ENCODE data around the gene RBM6. TPM values are rescaled to one million over a fixed set of nuclear protein-coding genes. Genes with fewer than 3 reads are reported as not detected.

The RBM6 gene
- total and polyA plus RNA-seq, 2 of the 4 experiments (the other 2 are of a cell fraction) = 38.5 to 64.6 TPM

GRCh38 chr3:49955636-49956035, 15.7 kb downstream of the RBM6 start:
- no peak overlapping the region for H3K4me3 ChIP-seq (ENCODE audit: insufficient read depth, low read depth, low read length)
- H3K56ac ChIP-seq (ENCODE audit: extremely low read depth, insufficient read depth, low read length) = no peak overlapping the region
- H2BK15ac ChIP-seq (ENCODE audit: low read depth, low read length) = no peak overlapping the region
- ChIA-PET CTCF (interaction anchor here (0.6 to 0.7 kb wide), 3 partner anchors 43 to 444 kb away, joined by 3 to 6 read pairs (median 3); no protein-coding TSS in a partner anchor), POLR2A (ENCODE audit: unreplicated experiment) (no interaction called here)
- no peak overlapping the region for H4K8ac ChIP-seq (ENCODE audit: low read depth in 2 of 2, low read length in 2 of 2)
- H4K5ac ChIP-seq (ENCODE audit: low read depth, low read length) = no peak overlapping the region
- no peaks in the 10 kb centered on the region; the same call in 1 of the 2 replicates for H3K36me3 ChIP-seq (ENCODE audit: control insufficient read depth, insufficient read depth, low read length)
- no peak overlapping the region for H3K14ac ChIP-seq (replicated peaks; ENCODE audit: low read depth, low read length)
- H4K91ac ChIP-seq (ENCODE audit: insufficient read depth, low read depth, low read length) = no peak overlapping the region
- peaks cover 6% of the 10 kb centered on the region for H3K4me1 ChIP-seq (ENCODE audit: control insufficient read depth, insufficient read depth, low read length)
- ATAC-seq (ENCODE audit: low read depth) (no peak), DNase-seq (no peak)
- H3K4me2 ChIP-seq (ENCODE audit: low read depth, low read length) = no peak overlapping the region
- dilution Hi-C loops (cut with HindIII; ENCODE audit: low sequenced_read_pairs, unreplicated experiment) (no loop called here), intact Hi-C loops (cut with micrococcal nuclease) (no loop called here), in situ Hi-C loops (cut with MboI; ENCODE audit: low sequenced_read_pairs) (no loop called here)
- H3K4ac ChIP-seq (ENCODE audit: low read depth, low read length) = no peak overlapping the region
- no peak overlapping the region for H2BK5ac ChIP-seq (ENCODE audit: low read depth, low read length, poor library complexity, severe bottlenecking)
- H3K9ac ChIP-seq (ENCODE audit: low read depth, low read length) = no peak overlapping the region
- H3K27me3 ChIP-seq (ENCODE audit: control insufficient read depth, insufficient read depth, low read length) = no peaks in the 10 kb centered on the region
- peaks cover 6% of the 10 kb centered on the region; the same call in 1 of the 2 replicates for H3K9me1 ChIP-seq (ENCODE audit: insufficient read depth, low read length)
- H3K18ac ChIP-seq (ENCODE audit: low read depth, low read length) = no peak overlapping the region
- no peak overlapping the region for H2AK5ac ChIP-seq (ENCODE audit: low read depth, low read length)
- no peak overlapping the region for H2BK20ac ChIP-seq (ENCODE audit: low read depth, low read length)
- TF ChIP-seq CTCF (conservative IDR thresholded peaks at IDR 0.05; ENCODE audit: low read depth, low read length) (no peak), ELK1 (IDR thresholded peaks at IDR 0.05; ENCODE audit: borderline replicate concordance, low read depth, low read length) (no peak), BHLHE40 (IDR thresholded peaks at IDR 0.05; ENCODE audit: low read depth, low read length) (no peak), FOS (IDR thresholded peaks at IDR 0.05; ENCODE audit: low read depth, low read length) (no peak)
- H3K9me3 ChIP-seq (ENCODE audit: control insufficient read depth, insufficient read depth, low read length) = no peaks in the 10 kb centered on the region
- H2AK9ac ChIP-seq (replicated peaks; ENCODE audit: low read depth, low read length, poor library complexity) = no peak overlapping the region
- no peak overlapping the region for H2AFZ ChIP-seq (replicated peaks; ENCODE audit: low read length, poor library complexity)
- H3K23ac ChIP-seq (ENCODE audit: low read depth, low read length) = no peak overlapping the region
- H4K20me1 ChIP-seq (ENCODE audit: insufficient read depth, low read length) = peaks cover 63% of the 10 kb centered on the region
- peaks cover 7 to 68% of the 10 kb centered on the region in 2 experiments for H3K79me1 ChIP-seq (ENCODE audit: low read depth in 1 of 2, low read length in 2 of 2)
- H2BK120ac ChIP-seq (ENCODE audit: low read depth, low read length) = no peak overlapping the region
- no CpG with 5 or more reads among the region's 3 CpGs for WGBS, 2 experiments (ENCODE audit: extremely low coverage in 2 of 2, insufficient read length in 1 of 2)
- BruUV-seq (replicated peaks) = no TSS peak
- no peak overlapping the region for H3K27ac ChIP-seq (ENCODE audit: insufficient read depth, low read length)
